Central memory CD8-positive, alpha-beta T cell (primary cell): ENCODE results near the gene C5AR1.

Source experiments
- ATAC-seq: fragments of 150-1000 bp; cut with Tn5 transposase; replicated peaks from 2 replicates; pipeline ENCODE4 v1.10.0; 2022; ENCODE audit warnings: mild to moderate bottlenecking, moderate FRiP score, moderate number of reproducible peaks; ENCODE audit not compliant: poor library complexity, severe bottlenecking; ENCODE audit errors: extremely low read depth
- DNase-seq, 2 donors: peaks; one replicate each; pipeline ENCODE4 v3.0.0; 2021; ENCODE audit warnings: low spot score in 2 of 2
- H3K27ac Mint-ChIP-seq: one replicate; pipeline ENCODE4 v1.8.0; 2022; ENCODE audit warnings: low read depth, mild to moderate bottlenecking, moderate library complexity, mixed read lengths
- H3K27me3 Mint-ChIP-seq: one replicate; pipeline ENCODE4 v1.8.0; 2022; ENCODE audit warnings: mixed read lengths
- H3K36me3 Mint-ChIP-seq: one replicate; pipeline ENCODE4 v1.8.0; 2022; ENCODE audit warnings: mild to moderate bottlenecking, moderate library complexity, mixed read lengths; ENCODE audit not compliant: insufficient read depth
- H3K4me1 Mint-ChIP-seq: one replicate; pipeline ENCODE4 v1.8.0; 2022; ENCODE audit warnings: mixed read lengths
- H3K4me3 Mint-ChIP-seq: one replicate; pipeline ENCODE4 v1.8.0; 2022; ENCODE audit warnings: mild to moderate bottlenecking, moderate library complexity, mixed read lengths
- H3K9me3 Mint-ChIP-seq: one replicate; pipeline ENCODE4 v1.8.0; 2022; ENCODE audit warnings: mixed read lengths

The C5AR1 gene

DNA sequence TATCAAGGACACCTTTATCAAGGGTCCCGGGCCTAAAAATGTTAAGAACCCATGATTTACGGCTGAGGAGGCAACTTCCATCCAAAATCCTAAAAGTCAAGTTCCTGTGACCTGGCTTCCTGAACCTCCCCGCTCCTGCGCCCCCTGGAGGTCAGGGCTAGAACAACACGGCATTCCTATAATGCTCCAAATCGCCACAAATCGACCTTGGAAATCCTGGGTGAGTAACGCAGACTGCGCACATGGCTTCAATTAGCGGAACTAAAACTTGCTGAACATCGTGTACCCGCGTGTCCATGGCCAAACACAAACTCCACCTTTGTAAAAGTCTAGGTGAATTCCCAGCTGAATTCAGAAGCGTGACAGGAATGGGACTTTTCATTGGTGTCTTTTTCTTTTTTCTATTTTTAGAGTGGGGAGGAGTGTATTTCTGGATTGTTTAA is 4.3 kb upstream of the C5AR1 start:
- no peak overlapping the region for H3K4me3 Mint-ChIP-seq
- ATAC-seq = no peak

DNA sequence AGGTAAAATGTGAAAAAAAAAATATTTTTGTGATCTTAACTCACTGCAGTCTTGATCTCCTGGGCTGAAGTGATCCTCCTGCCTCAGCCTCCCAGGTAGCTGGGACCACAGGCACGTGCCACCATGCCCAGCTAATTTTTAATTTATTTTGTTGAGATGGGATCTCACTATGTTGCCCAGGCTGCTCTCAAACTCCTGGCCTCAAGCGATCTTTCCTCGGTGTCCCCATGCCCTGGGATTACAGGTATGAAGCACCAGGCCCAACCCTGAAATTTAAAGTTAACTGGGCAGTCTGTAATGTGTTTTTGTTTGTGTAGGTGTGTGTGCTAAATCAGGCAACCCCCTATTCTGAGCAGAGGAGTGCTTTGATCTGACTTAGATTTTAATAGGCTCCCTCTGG is 3.4 kb upstream of the C5AR1 start:
- H3K4me3 Mint-ChIP-seq = no peak overlapping the region
- H3K36me3 Mint-ChIP-seq = no peaks in the 10 kb centered on the region
- peaks cover 37% of the 10 kb centered on the region for H3K27me3 Mint-ChIP-seq
- ATAC-seq (no peak), DNase-seq (no peak)
- H3K27ac Mint-ChIP-seq = no peak overlapping the region
- H3K9me3 Mint-ChIP-seq = no peaks in the 10 kb centered on the region
- peaks cover 9% of the 10 kb centered on the region for H3K4me1 Mint-ChIP-seq

More for the DNA sequence above, 4.3 kb upstream of the C5AR1 start:
- Mint-ChIP-seq H3K27ac (no peak overlapping the region), H3K4me1 (peaks cover 14% of the 10 kb centered on the region), H3K36me3 (no peaks in the 10 kb centered on the region), H3K27me3 (peaks cover 27% of the 10 kb centered on the region), H3K9me3 (no peaks in the 10 kb centered on the region)
- peak; percentile 13 to 35 for DNase-seq

DNA sequence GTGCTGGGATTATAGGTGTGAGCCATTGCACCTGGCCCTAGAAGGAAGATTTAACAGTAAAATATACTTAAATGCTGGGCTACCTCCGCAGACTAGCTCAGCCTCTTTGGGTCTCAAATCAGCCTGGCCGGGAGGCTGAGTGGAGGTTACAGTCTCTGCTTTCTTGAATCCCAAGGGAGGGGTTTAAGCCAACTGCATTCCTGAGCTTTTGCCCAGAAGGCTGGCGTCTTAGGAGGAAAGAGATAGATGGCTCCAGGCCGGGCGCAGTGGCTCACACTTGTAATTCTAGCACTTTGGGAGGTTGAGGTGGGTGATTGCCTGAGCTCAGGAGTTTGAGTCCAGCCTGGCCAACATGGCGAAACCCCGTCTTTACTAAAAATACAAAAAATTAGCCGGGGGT is 623 bp upstream of the C5AR1 start:
- Mint-ChIP-seq H3K27me3 (peaks cover 39% of the 10 kb centered on the region), H3K36me3 (no peaks in the 10 kb centered on the region)

DNA sequence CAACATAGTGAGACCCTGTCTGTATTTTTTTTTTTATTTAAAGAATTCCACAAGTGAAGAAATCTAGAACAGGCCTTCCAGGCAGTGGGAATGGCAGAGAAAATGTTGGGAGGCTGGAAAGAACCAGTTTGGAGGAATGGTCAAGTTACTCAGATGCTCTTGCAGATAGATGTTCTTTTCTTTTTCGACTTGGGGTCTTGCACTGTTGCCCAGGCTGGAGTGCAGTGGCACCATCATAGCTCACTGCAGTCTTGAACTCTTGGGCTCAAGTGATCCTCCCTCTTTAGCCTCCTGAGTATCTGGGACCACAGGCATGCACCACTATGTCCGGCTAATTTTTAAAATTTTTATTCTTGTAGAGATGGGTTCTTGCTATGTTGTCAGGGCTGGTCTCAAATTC is 662 bp downstream of the C5AR1 start:
- no peak overlapping the region for H3K4me3 Mint-ChIP-seq
- no peak for ATAC-seq
- DNase-seq = no peak
- peaks cover 38% of the 10 kb centered on the region for H3K27me3 Mint-ChIP-seq
- no peak overlapping the region for H3K27ac Mint-ChIP-seq
- H3K4me1 Mint-ChIP-seq = peaks cover 2% of the 10 kb centered on the region
- H3K9me3 Mint-ChIP-seq = no peaks in the 10 kb centered on the region
- H3K36me3 Mint-ChIP-seq = no peaks in the 10 kb centered on the region

More for the DNA sequence above, 623 bp upstream of the C5AR1 start:
- no peak overlapping the region for H3K4me3 Mint-ChIP-seq
- no peaks in the 10 kb centered on the region for H3K9me3 Mint-ChIP-seq
- DNase-seq = no peak
- peaks cover 6% of the 10 kb centered on the region for H3K4me1 Mint-ChIP-seq
- no peak for ATAC-seq
- H3K27ac Mint-ChIP-seq = no peak overlapping the region

DNA sequence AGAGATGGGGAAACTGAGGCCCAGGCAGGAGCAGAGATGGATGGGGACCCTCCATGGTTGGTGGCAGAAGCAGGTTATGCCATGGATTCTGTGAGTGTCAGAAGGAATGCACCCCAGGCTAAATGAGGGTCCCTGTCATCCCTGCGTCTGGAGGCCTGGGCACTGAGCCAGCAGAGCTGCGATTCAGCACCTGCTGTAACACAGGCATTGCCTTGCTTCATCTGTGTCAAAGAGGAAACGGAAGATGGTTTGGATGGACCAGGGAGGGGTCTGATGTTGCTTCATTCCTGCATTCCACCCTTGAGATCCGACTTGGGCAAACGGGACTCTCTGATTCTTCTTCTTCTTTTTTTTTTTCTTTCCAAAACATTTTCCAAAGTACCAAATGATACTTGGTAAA is 1.2 kb downstream of the C5AR1 start:
- H3K9me3 Mint-ChIP-seq = no peaks in the 10 kb centered on the region
- DNase-seq (no peak), ATAC-seq (no peak)
- peaks cover 38% of the 10 kb centered on the region for H3K27me3 Mint-ChIP-seq
- H3K27ac Mint-ChIP-seq = no peak overlapping the region
- H3K4me1 Mint-ChIP-seq = no peaks in the 10 kb centered on the region
- H3K36me3 Mint-ChIP-seq = no peaks in the 10 kb centered on the region
- H3K4me3 Mint-ChIP-seq = no peak overlapping the region

DNA sequence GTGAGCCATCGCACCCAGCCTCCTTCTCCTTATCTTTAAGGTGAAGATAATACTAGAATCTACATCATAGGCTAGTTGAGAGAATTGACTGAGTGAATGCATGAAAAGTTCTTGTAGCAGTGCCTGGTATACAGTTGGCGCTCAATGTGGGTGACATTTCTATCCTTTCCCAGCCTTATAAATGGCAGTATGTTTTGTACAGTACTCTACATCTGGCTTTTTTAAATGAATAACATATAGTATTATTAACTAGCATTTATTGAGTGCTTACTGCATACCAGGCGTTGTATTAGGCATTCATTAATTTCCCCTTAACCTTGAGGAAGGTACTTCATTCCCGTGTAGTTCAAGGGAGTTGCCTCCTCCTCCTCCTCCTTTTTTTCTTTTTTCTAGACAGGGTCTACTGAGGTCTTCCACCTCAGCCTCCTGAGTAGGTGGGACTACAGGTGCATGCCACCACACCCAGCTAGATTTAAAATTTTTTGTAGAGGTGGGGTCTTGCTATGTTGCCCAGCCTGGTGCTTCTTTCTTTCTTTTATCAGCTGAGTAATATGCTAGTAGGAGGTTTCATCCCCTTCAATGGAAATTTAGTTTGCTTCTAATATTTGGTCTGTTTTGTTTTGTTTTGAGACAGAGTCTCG is 2.8 kb downstream of the C5AR1 start:
- Mint-ChIP-seq H3K4me1 (no peaks in the 10 kb centered on the region), H3K9me3 (no peaks in the 10 kb centered on the region), H3K36me3 (no peaks in the 10 kb centered on the region), H3K27ac (no peak overlapping the region), H3K4me3 (no peak overlapping the region), H3K27me3 (peaks cover 39% of the 10 kb centered on the region)
- ATAC-seq (no peak), DNase-seq (no peak)

DNA sequence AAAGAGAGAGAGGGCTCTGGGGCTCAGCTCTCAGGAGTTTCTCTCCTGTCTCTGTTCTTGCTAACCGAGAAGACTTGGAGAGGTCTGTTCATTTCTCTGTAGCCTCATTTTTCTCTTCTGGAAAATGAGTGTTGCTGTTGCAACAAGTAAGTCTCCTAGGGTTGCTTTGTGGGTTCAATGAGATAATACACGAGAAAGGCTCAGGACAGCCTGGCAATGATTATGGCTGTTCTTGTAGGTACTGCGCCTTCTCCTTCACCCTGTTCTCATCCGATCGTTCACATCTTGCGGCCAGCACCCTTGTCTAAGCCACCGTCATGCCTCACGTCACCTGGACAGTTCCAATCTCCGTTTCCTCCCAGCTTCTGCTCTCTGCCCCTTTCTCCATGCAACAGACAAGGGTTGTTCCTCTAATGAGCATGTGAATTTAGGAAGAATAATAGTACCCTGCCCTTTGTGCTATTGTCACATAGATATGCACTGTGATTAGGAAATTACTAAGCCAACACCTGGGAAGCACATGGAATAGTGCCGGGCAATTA is 4.2 kb downstream of the C5AR1 start:
- Mint-ChIP-seq H3K4me1 (no peaks in the 10 kb centered on the region), H3K27ac (no peak overlapping the region), H3K9me3 (no peaks in the 10 kb centered on the region), H3K27me3 (peaks cover 36% of the 10 kb centered on the region), H3K36me3 (no peaks in the 10 kb centered on the region), H3K4me3 (no peak overlapping the region)
- no peak for DNase-seq
- ATAC-seq = no peak

DNA sequence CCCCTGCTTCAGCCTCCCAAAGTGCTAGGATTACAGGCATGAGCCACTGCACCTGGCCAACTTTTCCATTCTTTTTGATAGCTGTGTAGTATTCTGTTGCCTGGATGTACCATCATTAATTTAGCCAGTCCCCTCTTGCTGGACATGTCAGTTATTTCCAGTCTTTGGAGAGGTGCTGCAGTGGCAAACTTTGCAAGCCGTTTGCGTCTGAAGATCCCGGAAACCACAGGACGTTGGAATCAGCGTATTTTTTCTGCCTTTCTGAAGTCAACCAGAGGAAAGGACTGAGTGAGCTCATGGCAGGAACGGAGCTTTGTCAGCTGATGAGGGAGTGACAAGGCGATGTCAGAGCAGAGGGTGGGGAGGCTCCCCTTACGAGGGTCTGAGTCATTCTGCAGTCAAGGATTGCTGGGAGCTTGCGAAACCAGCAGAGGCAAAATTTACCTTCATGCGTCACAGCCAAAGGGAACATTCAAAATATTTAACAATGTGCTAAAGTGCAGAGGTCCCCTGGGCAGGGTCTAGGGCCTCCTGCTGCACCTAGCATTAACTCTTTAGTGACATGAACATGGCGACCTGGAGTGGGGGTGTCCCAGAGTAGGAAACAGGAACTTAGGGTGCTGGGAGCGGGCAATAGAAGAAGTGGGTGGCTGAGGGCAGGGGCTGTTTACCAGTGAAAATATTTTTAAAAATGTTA is 5.6 kb downstream of the C5AR1 start:
- Mint-ChIP-seq H3K4me1 (no peaks in the 10 kb centered on the region), H3K36me3 (no peaks in the 10 kb centered on the region), H3K9me3 (no peaks in the 10 kb centered on the region), H3K4me3 (no peak overlapping the region), H3K27ac (no peak overlapping the region), H3K27me3 (peaks cover 31% of the 10 kb centered on the region)
- no peak for DNase-seq
- no peak for ATAC-seq

DNA sequence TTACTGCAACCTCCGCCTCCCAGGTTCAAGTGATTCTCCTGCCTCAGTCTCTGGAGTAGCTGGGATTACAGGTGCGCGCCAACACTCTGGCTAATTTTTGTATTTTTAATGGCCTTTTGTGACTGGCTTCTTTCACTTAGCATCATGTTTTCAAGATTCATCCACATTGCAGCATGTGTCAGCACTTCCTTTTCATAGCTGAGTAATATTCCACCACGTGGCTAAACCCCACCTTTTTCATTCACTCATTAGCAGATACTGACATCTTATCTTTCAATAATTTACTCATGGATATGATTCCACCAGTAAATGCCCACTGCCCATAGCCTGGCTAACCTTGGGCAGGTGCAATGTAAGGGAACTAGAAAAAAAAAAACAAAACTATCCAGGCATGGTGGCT is 6.9 kb downstream of the C5AR1 start:
- Mint-ChIP-seq H3K27ac (no peak overlapping the region), H3K4me1 (no peaks in the 10 kb centered on the region), H3K36me3 (peaks cover 1% of the 10 kb centered on the region), H3K27me3 (peaks cover 29% of the 10 kb centered on the region), H3K4me3 (no peak overlapping the region), H3K9me3 (no peaks in the 10 kb centered on the region)
- DNase-seq (no peak), ATAC-seq (no peak)

DNA sequence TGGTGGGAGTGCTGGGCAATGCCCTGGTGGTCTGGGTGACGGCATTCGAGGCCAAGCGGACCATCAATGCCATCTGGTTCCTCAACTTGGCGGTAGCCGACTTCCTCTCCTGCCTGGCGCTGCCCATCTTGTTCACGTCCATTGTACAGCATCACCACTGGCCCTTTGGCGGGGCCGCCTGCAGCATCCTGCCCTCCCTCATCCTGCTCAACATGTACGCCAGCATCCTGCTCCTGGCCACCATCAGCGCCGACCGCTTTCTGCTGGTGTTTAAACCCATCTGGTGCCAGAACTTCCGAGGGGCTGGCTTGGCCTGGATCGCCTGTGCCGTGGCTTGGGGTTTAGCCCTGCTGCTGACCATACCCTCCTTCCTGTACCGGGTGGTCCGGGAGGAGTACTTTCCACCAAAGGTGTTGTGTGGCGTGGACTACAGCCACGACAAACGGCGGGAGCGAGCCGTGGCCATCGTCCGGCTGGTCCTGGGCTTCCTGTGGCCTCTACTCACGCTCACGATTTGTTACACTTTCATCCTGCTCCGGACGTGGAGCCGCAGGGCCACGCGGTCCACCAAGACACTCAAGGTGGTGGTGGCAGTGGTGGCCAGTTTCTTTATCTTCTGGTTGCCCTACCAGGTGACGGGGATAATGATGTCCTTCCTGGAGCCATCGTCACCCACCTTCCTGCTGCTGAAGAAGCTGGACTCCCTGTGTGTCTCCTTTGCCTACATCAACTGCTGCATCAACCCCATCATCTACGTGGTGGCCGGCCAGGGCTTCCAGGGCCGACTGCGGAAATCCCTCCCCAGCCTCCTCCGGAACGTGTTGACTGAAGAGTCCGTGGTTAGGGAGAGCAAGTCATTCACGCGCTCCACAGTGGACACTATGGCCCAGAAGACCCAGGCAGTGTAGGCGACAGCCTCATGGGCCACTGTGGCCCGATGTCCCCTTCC is 10.5 kb downstream of the C5AR1 start:
- ATAC-seq = no peak
- Mint-ChIP-seq H3K4me1 (no peaks in the 10 kb centered on the region), H3K4me3 (no peak overlapping the region), H3K36me3 (peaks cover 1% of the 10 kb centered on the region), H3K9me3 (no peaks in the 10 kb centered on the region), H3K27me3 (peaks cover 53% of the 10 kb centered on the region), H3K27ac (no peak overlapping the region)
- no peak for DNase-seq

DNA sequence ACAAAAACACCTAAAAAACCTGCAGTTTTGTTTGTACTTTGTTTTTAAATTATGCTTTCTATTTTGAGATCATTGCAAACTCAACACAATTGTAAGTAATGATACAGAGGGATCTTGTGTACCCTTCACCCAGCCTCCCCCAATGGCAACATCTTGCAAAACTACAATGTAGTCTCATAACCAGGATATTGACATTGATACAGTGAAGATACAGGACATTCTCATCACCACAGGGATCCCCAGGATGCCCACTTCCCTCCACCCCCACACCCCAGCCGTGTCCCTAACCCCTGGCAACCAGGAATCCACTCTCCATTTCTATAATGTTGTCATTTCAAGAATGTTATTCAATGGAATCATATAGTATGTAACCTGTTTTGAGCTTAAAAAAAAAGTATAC is 12.0 kb downstream of the C5AR1 start:
- ATAC-seq (no peak), DNase-seq (no peak)
- no peak overlapping the region for H3K27ac Mint-ChIP-seq
- H3K4me1 Mint-ChIP-seq = no peaks in the 10 kb centered on the region
- H3K27me3 Mint-ChIP-seq = peaks cover 50% of the 10 kb centered on the region
- H3K4me3 Mint-ChIP-seq = no peak overlapping the region
- no peaks in the 10 kb centered on the region for H3K9me3 Mint-ChIP-seq
- peaks cover 1% of the 10 kb centered on the region for H3K36me3 Mint-ChIP-seq

DNA sequence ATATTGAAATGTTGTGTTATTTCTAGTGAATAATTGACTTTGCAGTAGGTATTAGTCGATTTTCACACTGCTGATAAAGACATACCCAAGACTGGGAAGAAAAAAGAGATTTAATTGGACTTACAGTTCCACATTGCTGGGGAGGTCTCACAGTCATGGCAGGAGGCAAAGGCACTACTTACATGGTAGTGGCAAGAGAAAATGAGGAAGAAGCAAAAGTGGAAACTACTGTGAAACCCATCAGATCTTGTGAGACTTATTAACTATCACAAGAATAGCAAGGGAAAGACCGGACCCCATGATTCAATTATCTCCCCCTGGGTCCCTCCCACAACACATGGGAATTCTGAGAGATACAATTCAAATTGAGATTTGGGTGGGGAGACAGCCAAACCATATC is 12.4 kb downstream of the C5AR1 start:
- H3K27ac Mint-ChIP-seq = no peak overlapping the region
- no peaks in the 10 kb centered on the region for H3K4me1 Mint-ChIP-seq

More for the DNA sequence above, 12.4 kb downstream of the C5AR1 start:
- DNase-seq = no peak
- Mint-ChIP-seq H3K9me3 (no peaks in the 10 kb centered on the region), H3K4me3 (no peak overlapping the region), H3K27me3 (peaks cover 54% of the 10 kb centered on the region), H3K36me3 (peaks cover 1% of the 10 kb centered on the region)
- no peak for ATAC-seq
